GM23338 (cell line): Measurements from ENCODE around the gene KRT24. TPM values are rescaled to one million over a fixed set of nuclear protein-coding genes. Genes with fewer than 3 reads are reported as not detected.

Source experiments
- ATAC-seq: fragments of 200-7000 bp; cut with Tn5 transposase; 3 replicates; pipeline ENCODE4 v1.9.1; 2020
- DNase-seq: peaks from one replicate; pipeline ENCODE4 v3.0.0-alpha.2; 2015; ENCODE audit warnings: low spot score
- H2AFZ ChIP-seq: fragments of 200-600 bp; sonication (generic); 2 replicates; pipeline ENCODE4 v1.8.0; 2016; ENCODE audit warnings: antibody characterized with exemption, mild to moderate bottlenecking, moderate library complexity
- H3F3A ChIP-seq: fragments of 200-600 bp; sonication (generic); replicated peaks from 2 replicates; pipeline ENCODE4 v1.8.0; 2017; ENCODE audit warnings: antibody characterized with exemption, mixed run types, low read depth
- H3K27ac ChIP-seq: fragments of 200-600 bp; sonication (generic); 2 replicates; pipeline ENCODE4 v1.6.1; 2016; ENCODE audit warnings: low read depth
- H3K27me3 ChIP-seq: fragments of 200-600 bp; sonication (generic); 2 replicates; pipeline ENCODE4 v1.8.0; 2016; ENCODE audit warnings: mild to moderate bottlenecking, mixed run types, moderate library complexity; ENCODE audit not compliant: insufficient read depth
- H3K36me3 ChIP-seq: fragments of 200-600 bp; sonication (generic); 2 replicates; pipeline ENCODE4 v1.8.0; 2016; ENCODE audit warnings: mild to moderate bottlenecking; ENCODE audit not compliant: insufficient read depth
- H3K4me1 ChIP-seq: fragments of 200-600 bp; sonication (generic); 2 replicates; pipeline ENCODE4 v1.8.0; 2016; ENCODE audit warnings: mild to moderate bottlenecking, moderate library complexity; ENCODE audit not compliant: insufficient read depth
- H3K4me2 ChIP-seq: fragments of 200-600 bp; sonication (generic); 2 replicates; pipeline ENCODE4 v1.7.1; 2017; ENCODE audit warnings: mixed run types
- H3K4me3 ChIP-seq: fragments of 200-600 bp; sonication (generic); 2 replicates; pipeline ENCODE4 v1.6.1; 2016; ENCODE audit warnings: mixed run types
- H3K79me2 ChIP-seq: fragments of 200-600 bp; sonication (generic); replicated peaks from 2 replicates; pipeline ENCODE4 v1.8.0; 2017; ENCODE audit warnings: mild to moderate bottlenecking; ENCODE audit not compliant: insufficient read depth
- H3K9me2 ChIP-seq: fragments of 200-600 bp; sonication (generic); 2 replicates; pipeline ENCODE4 v1.8.0; 2017; ENCODE audit not compliant: insufficient read depth
- H4K20me1 ChIP-seq: fragments of 200-600 bp; sonication (generic); replicated peaks from 2 replicates; pipeline ENCODE4 v1.8.0; 2017; ENCODE audit warnings: mild to moderate bottlenecking; ENCODE audit not compliant: insufficient read depth
- H3K27ac Mint-ChIP-seq: 2 replicates; pipeline ENCODE4 v1.8.0; 2020; ENCODE audit warnings: inconsistent platforms, mild to moderate bottlenecking, moderate library complexity, mixed read lengths
- H3K27me3 Mint-ChIP-seq: 3 replicates; pipeline ENCODE4 v1.8.0; 2022; ENCODE audit warnings: low read depth, mild to moderate bottlenecking, moderate library complexity, mixed read lengths, inconsistent platforms; ENCODE audit not compliant: insufficient read depth, poor library complexity
- H3K36me3 Mint-ChIP-seq: 3 replicates; pipeline ENCODE4 v1.8.0; 2021; ENCODE audit warnings: low read depth, mild to moderate bottlenecking, inconsistent platforms, moderate library complexity, mixed read lengths
- H3K4me1 Mint-ChIP-seq: 3 replicates; pipeline ENCODE4 v1.8.0; 2020; ENCODE audit warnings: mild to moderate bottlenecking, inconsistent platforms, mixed read lengths
- H3K4me3 Mint-ChIP-seq: 3 replicates; pipeline ENCODE4 v1.8.0; 2021; ENCODE audit warnings: moderate library complexity, mild to moderate bottlenecking, inconsistent platforms, mixed read lengths
- H3K9me3 Mint-ChIP-seq: 3 replicates; pipeline ENCODE4 v1.8.0; 2020; ENCODE audit warnings: moderate library complexity, mild to moderate bottlenecking, inconsistent platforms, mixed read lengths
- CREB1 ChIP-seq: fragments of 250-450 bp; sonication (Bioruptor Pico); IDR thresholded peaks from 2 replicates; pipeline ENCODE4 v1.5.0; 2020; ENCODE audit warnings: low read depth, mild to moderate bottlenecking, moderate library complexity
- JUNB ChIP-seq: IDR thresholded peaks from one replicate; pipeline ENCODE4 v1.6.1; 2016; ENCODE audit warnings: antibody characterized with exemption; ENCODE audit not compliant: unreplicated experiment
- POLR2AphosphoS5 ChIP-seq: IDR thresholded peaks from 2 replicates; pipeline ENCODE4 v1.6.1; 2016; ENCODE audit warnings: antibody characterized with exemption, low read depth
- ZNF114 ChIP-seq: fragments of 250-450 bp; sonication (Bioruptor Pico); IDR thresholded peaks from 2 replicates; pipeline ENCODE4 v1.5.0; 2020; ENCODE audit warnings: mild to moderate bottlenecking, moderate library complexity
- polyA plus RNA-seq: library from polyadenylated mRNA; unstranded; fragments of >200 nt; fragmentation: Nextera tagmentation; extraction: Ambion mirVana; gene quantifications from 2 replicates; pipeline ENCODE4 v1.2.1, GENCODE V29; 2016
- total RNA-seq: library from RNA; depleted of rRNA; stranded (reverse); fragments of >200 nt; shearing (Covaris generic); gene quantifications from 2 replicates; pipeline ENCODE4 v1.2.3, GENCODE V29; 2014
- TF ChIP-seq, protein P1 (sequence below): IDR thresholded peaks from 2 replicates; pipeline ENCODE4 v1.6.1; 2016; ENCODE audit warnings: antibody characterized with exemption
- TF ChIP-seq, protein P2 (sequence below): fragments of 250-450 bp; sonication (Bioruptor Pico); IDR thresholded peaks from 2 replicates; pipeline ENCODE4 v1.5.0; 2020; ENCODE audit warnings: mild to moderate bottlenecking, moderate library complexity

KRT24 gene
- total and polyA plus RNA-seq, 2 experiments from 2014 or later: not detected

DNA sequence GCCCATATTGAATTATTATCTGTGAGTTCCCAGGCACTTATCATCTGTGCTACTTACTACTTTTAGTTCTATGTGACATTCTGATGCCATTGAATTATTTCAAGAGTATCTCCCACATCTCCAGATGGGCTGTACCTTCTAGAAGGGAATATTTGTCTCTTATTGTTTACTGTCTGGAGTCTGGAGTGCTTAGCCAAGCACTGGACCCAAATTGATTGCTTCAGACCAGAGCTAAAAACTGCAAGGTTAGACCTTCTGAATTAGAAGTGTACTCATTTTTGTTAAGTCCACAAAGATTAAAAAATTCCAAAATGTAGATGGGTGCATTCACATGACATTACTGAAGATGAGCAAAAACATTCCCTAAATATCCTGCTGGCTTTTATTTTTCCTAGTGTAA lies 22.6 kb downstream of the KRT24 start:
- TF ChIP-seq JUNB: no peak
- TF ChIP-seq, protein P1, sequence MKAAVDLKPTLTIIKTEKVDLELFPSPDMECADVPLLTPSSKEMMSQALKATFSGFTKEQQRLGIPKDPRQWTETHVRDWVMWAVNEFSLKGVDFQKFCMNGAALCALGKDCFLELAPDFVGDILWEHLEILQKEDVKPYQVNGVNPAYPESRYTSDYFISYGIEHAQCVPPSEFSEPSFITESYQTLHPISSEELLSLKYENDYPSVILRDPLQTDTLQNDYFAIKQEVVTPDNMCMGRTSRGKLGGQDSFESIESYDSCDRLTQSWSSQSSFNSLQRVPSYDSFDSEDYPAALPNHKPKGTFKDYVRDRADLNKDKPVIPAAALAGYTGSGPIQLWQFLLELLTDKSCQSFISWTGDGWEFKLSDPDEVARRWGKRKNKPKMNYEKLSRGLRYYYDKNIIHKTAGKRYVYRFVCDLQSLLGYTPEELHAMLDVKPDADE: no peak
- no peak for TF ChIP-seq CREB1 (CRISPR knock-in tag)
- TF ChIP-seq POLR2AphosphoS5: no peak
- Histone ChIP-seq H3K4me2 (no peak overlapping the region), H4K20me1 (no peaks in the 10 kb centered on the region), H3K79me2 (no peaks in the 10 kb centered on the region), H3F3A (no peaks in the 10 kb centered on the region), H3K4me3 (no peak overlapping the region), H3K9me2 (no peaks in the 10 kb centered on the region), H3K27ac (no peak overlapping the region), H3K27me3 (no peaks in the 10 kb centered on the region), H3K36me3 (no peaks in the 10 kb centered on the region), H3K4me1 (no peaks in the 10 kb centered on the region), H2AFZ (no peak overlapping the region)
- no peak overlapping the region for H3K4me3 Mint-ChIP-seq
- H3K27ac Mint-ChIP-seq: no peak overlapping the region
- H3K27me3 Mint-ChIP-seq: peaks cover 2% of the 10 kb centered on the region
- H3K36me3 Mint-ChIP-seq: no peaks in the 10 kb centered on the region
- no peaks in the 10 kb centered on the region for H3K4me1 Mint-ChIP-seq
- DNase-seq: no peak
- ATAC-seq: no peak
- H3K9me3 Mint-ChIP-seq: no peaks in the 10 kb centered on the region

DNA sequence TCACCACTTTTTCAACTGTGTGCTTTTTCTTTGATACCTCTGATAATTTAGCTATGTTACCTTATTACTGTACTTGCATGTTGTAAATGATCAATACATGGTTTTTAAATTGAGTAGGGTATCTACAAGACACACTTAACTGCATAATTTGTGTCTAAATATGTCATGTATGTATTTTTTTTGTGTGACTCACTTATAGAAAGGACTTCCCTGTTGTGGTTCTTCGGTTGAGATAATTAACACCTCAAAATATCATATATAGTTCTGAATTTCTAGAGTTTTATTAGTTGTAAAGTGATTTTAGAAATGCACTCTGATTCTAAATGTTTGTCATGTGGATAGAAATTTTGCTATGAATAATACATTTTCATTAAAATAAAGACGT lies 24.0 kb downstream of the KRT24 start:
- Histone ChIP-seq H2AFZ (no peak overlapping the region), H3K4me3 (no peak overlapping the region), H3K4me2 (no peak overlapping the region), H3K36me3 (no peaks in the 10 kb centered on the region), H3F3A (no peaks in the 10 kb centered on the region), H3K79me2 (no peaks in the 10 kb centered on the region), H4K20me1 (no peaks in the 10 kb centered on the region), H3K9me2 (no peaks in the 10 kb centered on the region), H3K27ac (no peak overlapping the region), H3K27me3 (no peaks in the 10 kb centered on the region), H3K4me1 (no peaks in the 10 kb centered on the region)
- TF ChIP-seq, protein P2, sequence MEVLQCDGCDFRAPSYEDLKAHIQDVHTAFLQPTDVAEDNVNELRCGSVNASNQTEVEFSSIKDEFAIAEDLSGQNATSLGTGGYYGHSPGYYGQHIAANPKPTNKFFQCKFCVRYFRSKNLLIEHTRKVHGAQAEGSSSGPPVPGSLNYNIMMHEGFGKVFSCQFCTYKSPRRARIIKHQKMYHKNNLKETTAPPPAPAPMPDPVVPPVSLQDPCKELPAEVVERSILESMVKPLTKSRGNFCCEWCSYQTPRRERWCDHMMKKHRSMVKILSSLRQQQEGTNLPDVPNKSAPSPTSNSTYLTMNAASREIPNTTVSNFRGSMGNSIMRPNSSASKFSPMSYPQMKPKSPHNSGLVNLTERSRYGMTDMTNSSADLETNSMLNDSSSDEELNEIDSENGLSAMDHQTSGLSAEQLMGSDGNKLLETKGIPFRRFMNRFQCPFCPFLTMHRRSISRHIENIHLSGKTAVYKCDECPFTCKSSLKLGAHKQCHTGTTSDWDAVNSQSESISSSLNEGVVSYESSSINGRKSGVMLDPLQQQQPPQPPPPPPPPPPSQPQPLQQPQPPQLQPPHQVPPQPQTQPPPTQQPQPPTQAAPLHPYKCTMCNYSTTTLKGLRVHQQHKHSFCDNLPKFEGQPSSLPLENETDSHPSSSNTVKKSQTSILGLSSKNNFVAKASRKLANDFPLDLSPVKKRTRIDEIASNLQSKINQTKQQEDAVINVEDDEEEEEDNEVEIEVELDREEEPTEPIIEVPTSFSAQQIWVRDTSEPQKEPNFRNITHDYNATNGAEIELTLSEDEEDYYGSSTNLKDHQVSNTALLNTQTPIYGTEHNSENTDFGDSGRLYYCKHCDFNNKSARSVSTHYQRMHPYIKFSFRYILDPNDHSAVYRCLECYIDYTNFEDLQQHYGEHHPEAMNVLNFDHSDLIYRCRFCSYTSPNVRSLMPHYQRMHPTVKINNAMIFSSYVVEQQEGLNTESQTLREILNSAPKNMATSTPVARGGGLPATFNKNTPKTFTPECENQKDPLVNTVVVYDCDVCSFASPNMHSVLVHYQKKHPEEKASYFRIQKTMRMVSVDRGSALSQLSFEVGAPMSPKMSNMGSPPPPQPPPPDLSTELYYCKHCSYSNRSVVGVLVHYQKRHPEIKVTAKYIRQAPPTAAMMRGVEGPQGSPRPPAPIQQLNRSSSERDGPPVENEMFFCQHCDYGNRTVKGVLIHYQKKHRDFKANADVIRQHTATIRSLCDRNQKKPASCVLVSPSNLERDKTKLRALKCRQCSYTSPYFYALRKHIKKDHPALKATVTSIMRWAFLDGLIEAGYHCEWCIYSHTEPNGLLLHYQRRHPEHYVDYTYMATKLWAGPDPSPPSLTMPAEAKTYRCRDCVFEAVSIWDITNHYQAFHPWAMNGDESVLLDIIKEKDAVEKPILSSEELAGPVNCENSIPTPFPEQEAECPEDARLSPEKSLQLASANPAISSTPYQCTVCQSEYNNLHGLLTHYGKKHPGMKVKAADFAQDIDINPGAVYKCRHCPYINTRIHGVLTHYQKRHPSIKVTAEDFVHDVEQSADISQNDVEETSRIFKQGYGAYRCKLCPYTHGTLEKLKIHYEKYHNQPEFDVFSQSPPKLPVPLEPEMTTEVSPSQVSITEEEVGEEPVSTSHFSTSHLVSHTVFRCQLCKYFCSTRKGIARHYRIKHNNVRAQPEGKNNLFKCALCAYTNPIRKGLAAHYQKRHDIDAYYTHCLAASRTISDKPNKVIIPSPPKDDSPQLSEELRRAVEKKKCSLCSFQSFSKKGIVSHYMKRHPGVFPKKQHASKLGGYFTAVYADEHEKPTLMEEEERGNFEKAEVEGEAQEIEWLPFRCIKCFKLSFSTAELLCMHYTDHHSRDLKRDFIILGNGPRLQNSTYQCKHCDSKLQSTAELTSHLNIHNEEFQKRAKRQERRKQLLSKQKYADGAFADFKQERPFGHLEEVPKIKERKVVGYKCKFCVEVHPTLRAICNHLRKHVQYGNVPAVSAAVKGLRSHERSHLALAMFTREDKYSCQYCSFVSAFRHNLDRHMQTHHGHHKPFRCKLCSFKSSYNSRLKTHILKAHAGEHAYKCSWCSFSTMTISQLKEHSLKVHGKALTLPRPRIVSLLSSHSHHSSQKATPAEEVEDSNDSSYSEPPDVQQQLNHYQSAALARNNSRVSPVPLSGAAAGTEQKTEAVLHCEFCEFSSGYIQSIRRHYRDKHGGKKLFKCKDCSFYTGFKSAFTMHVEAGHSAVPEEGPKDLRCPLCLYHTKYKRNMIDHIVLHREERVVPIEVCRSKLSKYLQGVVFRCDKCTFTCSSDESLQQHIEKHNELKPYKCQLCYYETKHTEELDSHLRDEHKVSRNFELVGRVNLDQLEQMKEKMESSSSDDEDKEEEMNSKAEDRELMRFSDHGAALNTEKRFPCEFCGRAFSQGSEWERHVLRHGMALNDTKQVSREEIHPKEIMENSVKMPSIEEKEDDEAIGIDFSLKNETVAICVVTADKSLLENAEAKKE (CRISPR knock-in tag): no peak
- TF ChIP-seq ZNF114 (CRISPR knock-in tag): no peak
- TF ChIP-seq CREB1 (CRISPR knock-in tag): no peak
- no peak for TF ChIP-seq JUNB
- no peaks in the 10 kb centered on the region for H3K9me3 Mint-ChIP-seq
- H3K27me3 Mint-ChIP-seq: peaks cover 2% of the 10 kb centered on the region
- no peak overlapping the region for H3K27ac Mint-ChIP-seq
- ATAC-seq (no peak), DNase-seq (no peak)
- no peaks in the 10 kb centered on the region for H3K4me1 Mint-ChIP-seq
- H3K36me3 Mint-ChIP-seq: no peaks in the 10 kb centered on the region
- no peak overlapping the region for H3K4me3 Mint-ChIP-seq
